ENCODE measurements around the gene ADH5. TPM values are rescaled to one million over a fixed set of nuclear protein-coding genes. Genes with fewer than 3 reads are reported as not detected.
A peak's percentile ranks its signal among the peaks of the same experiment; 100 is the strongest.

ADH5 gene
- 247 and 252 TPM in 2 replicates for total RNA-seq

DNA sequence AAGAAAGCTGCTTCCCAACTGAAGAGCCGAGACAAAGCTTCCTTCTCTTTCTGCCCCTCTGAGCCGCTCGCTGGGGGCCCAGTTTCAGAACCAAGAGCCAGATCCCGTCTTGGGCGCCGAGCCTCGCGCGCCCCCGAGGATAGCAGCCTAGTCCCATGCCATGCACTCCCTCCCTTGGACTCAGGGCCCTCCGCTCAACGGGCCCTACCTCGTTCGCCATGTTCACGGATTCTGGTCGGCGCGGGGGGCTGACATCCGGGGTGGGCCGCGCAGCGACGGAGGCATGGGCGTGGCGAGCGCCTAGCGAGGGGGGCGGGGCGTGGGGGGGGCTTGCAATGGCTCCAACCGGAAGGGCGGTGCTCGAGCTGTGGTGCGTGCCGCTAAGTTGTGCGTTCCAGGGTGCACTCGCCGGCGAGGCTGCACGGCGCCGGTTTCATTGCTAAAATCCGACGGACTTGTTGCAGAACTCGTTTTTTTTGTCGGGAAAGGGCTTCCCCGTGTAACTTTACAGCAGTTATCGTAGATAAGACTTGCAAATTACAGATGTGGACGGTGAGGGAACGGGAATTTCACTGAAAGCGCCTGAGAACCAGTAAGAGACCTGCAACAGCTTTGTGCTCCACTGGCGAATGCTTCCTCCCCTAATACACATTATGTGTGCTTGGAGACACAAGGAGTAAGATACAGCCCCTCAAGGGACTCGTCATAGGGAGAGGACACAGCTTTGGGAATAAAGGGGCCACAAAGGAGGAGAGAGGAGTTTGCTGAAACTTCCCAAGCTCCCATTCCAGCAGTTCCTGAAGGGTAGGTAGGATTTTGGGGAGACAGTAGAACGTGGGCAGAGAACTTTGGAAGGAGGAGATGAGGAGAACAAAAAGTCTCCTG, at the start of gene ADH5:
Gene ADH5 (minus strand): TSS at position 308 of the 885 bp plus-strand sequence. CDS start 88 bp downstream, at position 220.
- peak; percentile 88 for DNase-seq (ENCODE audit: low read depth)
- peak within 1 kb of the TSS; percentile 76 for H3K4me3 ChIP-seq (ENCODE audit: low read depth, low read length)
- TF ChIP-seq, protein P1, sequence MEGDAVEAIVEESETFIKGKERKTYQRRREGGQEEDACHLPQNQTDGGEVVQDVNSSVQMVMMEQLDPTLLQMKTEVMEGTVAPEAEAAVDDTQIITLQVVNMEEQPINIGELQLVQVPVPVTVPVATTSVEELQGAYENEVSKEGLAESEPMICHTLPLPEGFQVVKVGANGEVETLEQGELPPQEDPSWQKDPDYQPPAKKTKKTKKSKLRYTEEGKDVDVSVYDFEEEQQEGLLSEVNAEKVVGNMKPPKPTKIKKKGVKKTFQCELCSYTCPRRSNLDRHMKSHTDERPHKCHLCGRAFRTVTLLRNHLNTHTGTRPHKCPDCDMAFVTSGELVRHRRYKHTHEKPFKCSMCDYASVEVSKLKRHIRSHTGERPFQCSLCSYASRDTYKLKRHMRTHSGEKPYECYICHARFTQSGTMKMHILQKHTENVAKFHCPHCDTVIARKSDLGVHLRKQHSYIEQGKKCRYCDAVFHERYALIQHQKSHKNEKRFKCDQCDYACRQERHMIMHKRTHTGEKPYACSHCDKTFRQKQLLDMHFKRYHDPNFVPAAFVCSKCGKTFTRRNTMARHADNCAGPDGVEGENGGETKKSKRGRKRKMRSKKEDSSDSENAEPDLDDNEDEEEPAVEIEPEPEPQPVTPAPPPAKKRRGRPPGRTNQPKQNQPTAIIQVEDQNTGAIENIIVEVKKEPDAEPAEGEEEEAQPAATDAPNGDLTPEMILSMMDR (IDR thresholded peaks at IDR 0.05; ENCODE audit: insufficient read depth, low read depth, low read length), result no peak

DNA sequence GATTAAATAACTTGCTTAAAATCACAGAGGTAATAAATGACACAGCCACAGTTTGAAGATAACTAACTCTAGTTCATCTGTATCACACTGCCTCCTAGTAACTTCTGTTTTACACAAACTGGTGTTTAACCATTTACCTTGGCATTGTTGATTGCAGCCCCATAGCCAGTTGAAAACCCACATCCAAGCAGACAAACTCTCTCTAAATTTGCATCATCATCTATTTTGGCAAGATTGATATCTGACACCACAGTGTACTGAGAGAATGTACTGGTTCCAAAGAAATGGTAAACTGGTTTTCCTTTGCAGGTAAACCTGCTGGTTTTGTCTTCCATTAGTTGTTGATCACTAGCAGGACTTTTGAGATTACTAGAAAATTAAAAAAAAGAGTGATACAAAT, 47.7 kb upstream of the ADH5 start:
- TF ChIP-seq, protein P1 (IDR thresholded peaks at IDR 0.05; ENCODE audit: insufficient read depth, low read depth, low read length), result no peak
- no peak overlapping the region for H3K4me3 ChIP-seq (ENCODE audit: low read depth, low read length)
- DNase-seq (ENCODE audit: low read depth), result no peak

DNA sequence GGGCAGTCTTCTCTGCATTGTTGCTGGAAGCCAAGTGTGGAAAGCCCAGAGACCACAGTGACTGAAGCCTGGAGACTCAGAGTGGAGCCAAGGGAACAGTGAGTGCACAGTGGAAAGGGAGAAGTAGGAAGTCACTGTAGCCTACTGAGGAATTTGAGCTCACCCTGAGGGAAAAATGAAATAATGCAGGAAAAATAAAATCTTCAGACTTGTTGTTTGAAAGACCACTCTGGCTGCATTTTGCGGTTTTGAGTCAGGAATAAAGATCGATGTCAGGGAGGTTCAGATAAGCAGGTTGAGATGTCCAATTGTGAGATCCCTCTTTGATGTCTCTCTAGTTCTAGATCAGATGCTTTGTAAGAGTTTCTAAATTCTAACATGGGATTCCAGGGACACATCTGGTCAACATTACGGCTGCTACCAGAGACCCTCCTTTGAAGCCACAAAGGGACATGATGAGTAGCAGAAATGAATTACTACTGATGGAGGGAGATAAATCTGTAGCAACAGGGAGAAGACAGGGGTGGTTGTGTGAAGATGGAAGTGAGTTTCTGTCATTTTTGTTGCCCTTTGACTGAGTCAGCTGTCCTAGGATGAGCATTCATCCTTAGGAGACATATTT, 47.1 kb upstream of the ADH5 start:
- TF ChIP-seq, protein P1 (IDR thresholded peaks at IDR 0.05; ENCODE audit: insufficient read depth, low read depth, low read length), result no peak
- no peak for DNase-seq (ENCODE audit: low read depth)
- H3K4me3 ChIP-seq (ENCODE audit: low read depth, low read length), result no peak overlapping the region

DNA sequence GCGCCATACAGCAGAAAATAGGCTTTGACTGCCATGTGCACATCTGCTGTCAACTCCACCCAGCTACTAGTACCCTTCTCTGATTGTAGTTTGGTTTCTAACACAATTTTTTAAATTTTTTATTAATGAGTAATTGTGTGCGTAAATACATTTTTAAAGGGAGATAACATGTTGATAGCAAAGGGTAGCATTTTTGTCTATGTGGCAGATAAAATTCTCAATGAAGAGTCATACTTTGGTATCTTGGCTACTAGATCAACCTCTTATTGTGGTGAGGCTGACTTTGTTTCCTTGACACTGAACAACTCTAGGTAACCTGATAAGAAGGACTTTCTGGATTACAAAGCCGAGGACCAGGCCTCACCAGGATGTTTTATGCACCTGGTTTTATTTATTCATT, 46.0 kb upstream of the ADH5 start:
- TF ChIP-seq, protein P1 (IDR thresholded peaks at IDR 0.05; ENCODE audit: insufficient read depth, low read depth, low read length), result no peak
- DNase-seq (ENCODE audit: low read depth), result no peak

GRCh38 chr4:99131378-99131777, 42.8 kb upstream of the ADH5 start:
- TF ChIP-seq, protein P1 (IDR thresholded peaks at IDR 0.05; ENCODE audit: insufficient read depth, low read depth, low read length), result no peak
- H3K4me3 ChIP-seq (ENCODE audit: low read depth, low read length), result no peak overlapping the region
- DNase-seq (ENCODE audit: low read depth), result no peak

More for the DNA sequence above, 46.0 kb upstream of the ADH5 start:
- H3K4me3 ChIP-seq (ENCODE audit: low read depth, low read length), result no peak overlapping the region

- H3K4me3 ChIP-seq (ENCODE audit: low read depth, low read length), result no peak overlapping the region
- no peak for DNase-seq (ENCODE audit: low read depth)
- TF ChIP-seq, protein P1 (IDR thresholded peaks at IDR 0.05; ENCODE audit: insufficient read depth, low read depth, low read length), result no peak
Observed at GRCh38 chr4:99126376-99126775, 37.8 kb upstream of the ADH5 start.
